Measurements from ENCODE around the gene ARL2. TPM values are rescaled to one million over a fixed set of nuclear protein-coding genes. Genes with fewer than 3 reads are reported as not detected.
"Not testable (repeated sequence)": the region's sequence is repeated elsewhere in the genome, so short reads cannot be mapped to it uniquely, and the experiment has no call there.

The ARL2 gene
- total RNA-seq, 2 donors from 2014 or later = 127 to 199 TPM

- TF ChIP-seq CTCF (conservative IDR thresholded peaks at IDR 0.05) = no peak
- no peak for DNase-seq
These were observed 39.8 kb upstream of the ARL2 start for GRCh38 chr11:64974124-64974523.

DNA sequence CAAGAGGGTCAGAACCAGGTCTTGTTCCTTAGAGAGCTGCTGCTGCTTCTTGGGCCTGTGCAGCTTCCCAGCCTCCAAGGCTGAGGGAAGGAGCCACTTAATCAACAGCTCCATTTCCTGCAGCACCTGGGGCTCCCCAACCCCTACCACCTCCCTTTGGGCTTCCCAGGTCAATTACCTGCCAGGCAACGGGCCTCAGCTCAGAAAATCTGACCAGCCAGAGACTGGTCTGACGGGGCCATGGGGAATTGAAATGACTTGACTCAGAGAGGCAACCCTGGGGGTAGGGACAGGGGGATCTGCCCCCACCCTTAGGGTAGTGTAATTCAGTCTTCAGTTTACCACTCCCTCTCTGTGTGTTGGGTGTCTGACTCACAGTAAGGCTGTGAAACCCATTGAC is 37.3 kb upstream of the ARL2 start:
- H3K4me3 ChIP-seq (ENCODE audit: low read length) = no peak overlapping the region
- TF ChIP-seq CTCF (conservative IDR thresholded peaks at IDR 0.05) = no peak
- DNase-seq = no peak
- H3K9ac ChIP-seq (ENCODE audit: extremely low read depth, low read length, poor library complexity, severe bottlenecking) = no peak overlapping the region
- no peaks in the 10 kb centered on the region for H3K4me1 ChIP-seq (ENCODE audit: control insufficient read depth, insufficient read depth, low read length)
- Mint-ChIP-seq H3K4me1 (no peaks in the 10 kb centered on the region), H3K4me3 (no peak overlapping the region), H3K27me3 (ENCODE audit: insufficient read depth) (peaks cover 23% of the 10 kb centered on the region), H3K36me3 (ENCODE audit: low read depth) (no peaks in the 10 kb centered on the region), H3K27ac (no peak overlapping the region), H3K9me3 (peaks cover 2% of the 10 kb centered on the region)
- no peaks in the 10 kb centered on the region for H3K27me3 ChIP-seq (ENCODE audit: control insufficient read depth, insufficient read depth, low read length, poor library complexity, severe bottlenecking)
- H3K36me3 ChIP-seq (ENCODE audit: control insufficient read depth, insufficient read depth, low read length) = no peaks in the 10 kb centered on the region
- H3K27ac ChIP-seq (ENCODE audit: low read depth, low read length) = no peak overlapping the region
- H3K9me3 ChIP-seq (ENCODE audit: control insufficient read depth, low read length) = no peaks in the 10 kb centered on the region
- WGBS, 2 experiments (ENCODE audit: insufficient coverage in 1 of 2, insufficient read length in 1 of 2) = 93 to 96% methylated on average over 2 of the region's 2 CpGs

More at GRCh38 chr11:64974124-64974523, 39.8 kb upstream of the ARL2 start:
- Mint-ChIP-seq H3K27me3 (ENCODE audit: insufficient read depth) (peaks cover 42% of the 10 kb centered on the region), H3K36me3 (ENCODE audit: low read depth) (no peaks in the 10 kb centered on the region), H3K4me1 (no peaks in the 10 kb centered on the region), H3K4me3 (no peak overlapping the region), H3K27ac (no peak overlapping the region), H3K9me3 (peaks cover 7% of the 10 kb centered on the region)
- H3K9ac ChIP-seq (ENCODE audit: extremely low read depth, low read length, poor library complexity, severe bottlenecking) = no peak overlapping the region
- H3K27ac ChIP-seq (ENCODE audit: low read depth, low read length) = no peak overlapping the region
- no peak overlapping the region for H3K4me3 ChIP-seq (ENCODE audit: low read length)
- 84 to 85% methylated on average over 4 to 5 of the region's 5 CpGs for WGBS, 2 experiments (ENCODE audit: insufficient coverage in 1 of 2, insufficient read length in 1 of 2)
- H3K4me1 ChIP-seq (ENCODE audit: control insufficient read depth, insufficient read depth, low read length) = no peaks in the 10 kb centered on the region
- no peaks in the 10 kb centered on the region for H3K9me3 ChIP-seq (ENCODE audit: control insufficient read depth, low read length)
- no peaks in the 10 kb centered on the region for H3K27me3 ChIP-seq (ENCODE audit: control insufficient read depth, insufficient read depth, low read length, poor library complexity, severe bottlenecking)
- no peaks in the 10 kb centered on the region for H3K36me3 ChIP-seq (ENCODE audit: control insufficient read depth, insufficient read depth, low read length)

DNA sequence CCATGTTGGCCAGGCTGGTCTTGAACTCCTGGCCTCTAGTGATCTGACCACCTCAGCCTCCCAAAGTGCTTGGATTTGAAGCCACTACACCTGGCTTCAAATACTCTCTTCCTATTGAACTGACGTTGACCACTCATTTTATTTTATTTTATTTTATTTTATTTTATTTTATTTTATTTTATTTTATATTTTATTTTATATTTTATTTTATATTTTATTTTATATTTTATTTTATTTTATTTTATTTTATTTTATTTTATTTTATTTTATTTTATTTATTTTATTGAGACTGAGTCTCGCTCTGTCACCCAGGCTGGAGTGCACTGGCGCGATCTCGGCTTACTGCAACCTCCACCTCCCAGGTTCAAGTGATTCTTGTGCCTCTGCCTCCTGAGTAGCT is 30.6 kb upstream of the ARL2 start:
- H3K4me1 Mint-ChIP-seq; H3K36me3 ChIP-seq (ENCODE audit: control insufficient read depth, insufficient read depth, low read length); H3K4me3 ChIP-seq (ENCODE audit: low read length); H3K4me1 ChIP-seq (ENCODE audit: control insufficient read depth, insufficient read depth, low read length); H3K27ac Mint-ChIP-seq; H3K27me3 Mint-ChIP-seq (ENCODE audit: insufficient read depth); H3K36me3 Mint-ChIP-seq (ENCODE audit: low read depth); H3K27ac ChIP-seq (ENCODE audit: low read depth, low read length); DNase-seq; H3K9ac ChIP-seq (ENCODE audit: extremely low read depth, low read length, poor library complexity, severe bottlenecking); H3K9me3 Mint-ChIP-seq; H3K9me3 ChIP-seq (ENCODE audit: control insufficient read depth, low read length); H3K27me3 ChIP-seq (ENCODE audit: control insufficient read depth, insufficient read depth, low read length, poor library complexity, severe bottlenecking); H3K4me3 Mint-ChIP-seq: not testable (repeated sequence)
- 74 to 100% methylated on average over 3 to 4 of the region's 5 CpGs for WGBS, 2 experiments (ENCODE audit: insufficient coverage in 1 of 2, insufficient read length in 1 of 2)

Data from endodermal cell (in vitro differentiated cells).